GM10847 (cell line): ENCODE data around the gene ZNF423.

Source experiments
- POLR2A ChIP-seq: IDR thresholded peaks from 2 replicates; pipeline ENCODE4 v1.6.1; 2011; ENCODE audit not compliant: insufficient read length; ENCODE audit errors: extremely low read depth

The ZNF423 gene

DNA sequence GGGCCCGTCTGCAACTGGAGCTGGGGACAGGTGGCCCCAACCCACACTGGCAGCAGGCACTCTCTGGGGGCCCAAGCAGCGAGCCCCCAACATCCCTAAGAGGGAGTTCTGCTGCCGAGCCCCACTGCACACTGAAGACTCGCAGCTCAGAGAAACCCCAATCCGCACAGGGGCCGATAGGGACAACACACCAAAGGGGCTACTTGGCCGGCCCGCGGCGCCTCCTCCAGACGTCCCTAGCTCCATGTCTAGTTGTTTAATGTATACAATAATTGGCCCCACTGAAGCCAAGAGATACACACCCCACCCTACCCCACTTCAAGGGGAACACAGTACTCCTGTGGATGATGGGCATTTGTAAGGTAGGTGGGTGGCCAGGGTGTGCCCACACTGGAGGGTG lies 62.7 kb downstream of the ZNF423 start:
- no peak for TF ChIP-seq POLR2A

DNA sequence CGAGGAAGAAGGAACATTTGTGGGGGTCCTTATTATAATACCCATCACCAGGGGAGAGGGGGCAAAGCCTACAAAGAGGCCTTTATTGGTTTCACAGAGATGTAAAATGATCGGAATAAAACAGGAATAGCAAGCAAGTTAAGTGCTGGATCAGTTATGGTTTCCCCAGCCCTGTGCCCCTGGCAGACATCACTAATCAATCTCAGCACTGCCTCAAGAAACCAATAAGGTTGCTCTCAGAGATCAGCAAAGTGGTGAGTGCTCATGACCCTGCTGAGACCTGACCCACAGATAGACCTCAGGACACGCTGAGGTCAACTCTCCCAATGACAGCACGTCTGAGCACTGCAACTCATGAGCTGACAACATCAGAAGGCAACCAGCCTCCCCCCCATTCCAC lies 66.3 kb downstream of the ZNF423 start:
- no peak for TF ChIP-seq POLR2A

DNA sequence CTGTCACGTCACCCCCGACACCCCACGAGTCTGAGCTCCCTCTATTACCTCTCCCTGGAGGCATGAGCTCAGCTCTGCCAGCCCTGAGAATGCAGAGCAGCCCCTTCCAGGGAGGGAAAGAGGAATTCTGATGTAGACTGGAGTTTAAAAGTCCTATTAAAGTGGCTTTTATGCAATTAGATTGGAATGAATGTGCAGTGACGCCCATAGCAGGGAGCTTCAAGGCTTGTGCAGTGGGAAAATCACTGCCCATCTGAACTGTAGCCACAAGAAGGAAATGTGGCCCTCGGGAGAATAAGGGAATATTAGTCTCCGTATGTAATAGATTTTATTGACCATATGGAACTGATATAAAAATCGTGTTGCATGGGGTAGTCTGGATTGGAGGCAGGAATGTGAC lies 66.9 kb downstream of the ZNF423 start:
- TF ChIP-seq POLR2A: no peak

DNA sequence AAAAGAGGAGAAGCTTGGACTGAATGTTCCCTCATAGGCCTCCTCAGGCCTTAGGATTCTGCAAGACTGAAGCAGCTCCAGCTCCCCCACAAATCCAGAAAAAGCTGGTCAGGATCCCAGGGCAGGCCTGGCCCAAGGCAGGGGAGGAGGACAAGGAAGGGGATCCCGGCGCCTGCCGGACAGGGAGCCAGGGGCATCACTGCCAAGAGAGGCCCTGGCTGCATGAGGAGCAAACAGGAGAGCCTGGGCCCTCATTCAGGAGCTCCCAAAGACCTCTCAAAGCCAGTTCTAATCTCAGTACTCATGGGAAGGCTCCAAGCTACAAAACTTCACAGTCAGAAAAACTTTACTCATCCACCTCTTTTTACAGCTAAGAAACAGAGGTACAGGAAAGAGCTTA lies 67.3 kb downstream of the ZNF423 start:
- no peak for TF ChIP-seq POLR2A

DNA sequence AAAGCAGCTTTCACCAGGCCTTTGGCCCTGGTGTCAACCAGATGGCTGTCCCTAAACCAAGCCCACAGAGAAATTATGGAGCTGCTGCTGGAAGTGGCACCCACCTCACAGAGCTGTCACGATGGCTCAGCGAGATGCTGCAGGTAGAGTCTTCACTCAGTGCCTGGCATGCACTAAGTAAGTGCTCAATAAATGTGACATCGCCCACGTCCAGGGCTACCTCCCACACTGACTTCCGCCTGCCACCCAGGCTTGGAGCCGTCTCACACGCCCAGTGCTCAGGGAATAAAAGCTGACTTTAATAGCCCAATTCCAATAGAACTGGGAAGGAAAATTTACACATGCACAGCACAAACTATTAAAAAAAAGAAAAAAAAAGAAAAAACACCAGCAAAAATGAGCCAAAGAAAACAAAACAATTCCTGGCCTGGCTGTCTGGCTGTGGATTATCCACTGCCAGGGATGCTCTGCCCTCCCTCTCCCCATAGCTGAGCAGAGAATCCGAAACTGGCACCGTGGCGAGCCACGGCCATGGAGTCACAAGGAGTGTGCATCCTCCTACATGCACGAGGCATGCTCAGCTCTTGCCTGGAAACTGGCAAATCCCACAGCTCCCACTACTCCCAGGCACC lies 68.9 kb downstream of the ZNF423 start:
- TF ChIP-seq POLR2A: no peak

DNA sequence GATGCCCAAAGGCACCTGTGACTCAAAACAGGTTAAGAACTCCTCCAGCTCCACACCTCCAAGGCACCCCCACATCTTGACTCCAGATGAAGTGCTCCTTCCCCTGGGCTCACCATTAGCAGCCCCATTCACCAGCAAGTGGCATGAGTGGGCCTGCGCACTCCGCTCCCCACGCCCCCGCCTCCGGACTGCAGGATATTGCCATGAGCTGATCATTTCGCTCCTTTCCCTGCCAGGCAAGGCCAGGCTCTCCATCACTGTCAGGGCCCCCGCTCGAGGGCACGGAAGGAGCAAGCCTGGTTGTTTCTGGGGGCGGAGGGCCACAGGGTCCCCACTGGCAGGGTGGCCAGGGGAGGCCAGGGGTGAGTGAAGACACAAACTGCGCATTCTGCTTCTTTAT lies 69.9 kb downstream of the ZNF423 start:
- TF ChIP-seq POLR2A: no peak

DNA sequence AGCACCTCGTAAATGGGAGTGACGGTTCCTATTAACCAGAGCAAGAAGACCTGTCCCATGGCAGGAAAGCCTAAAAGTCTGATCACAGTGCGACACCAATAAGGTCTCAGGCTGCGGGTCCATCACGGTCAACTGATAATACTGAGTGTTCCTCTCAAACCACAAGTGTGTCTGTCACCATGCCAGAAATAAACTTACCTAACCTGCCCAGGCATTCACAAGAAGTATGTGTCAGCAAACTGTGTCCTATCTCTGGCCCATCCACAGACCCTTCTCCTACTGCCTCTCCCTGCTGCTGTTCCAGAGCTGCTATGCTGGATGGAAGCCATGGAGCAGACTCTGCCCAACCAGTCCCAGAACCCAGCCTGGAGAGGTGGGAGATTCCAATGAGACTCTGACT lies 73.5 kb downstream of the ZNF423 start:
- no peak for TF ChIP-seq POLR2A

DNA sequence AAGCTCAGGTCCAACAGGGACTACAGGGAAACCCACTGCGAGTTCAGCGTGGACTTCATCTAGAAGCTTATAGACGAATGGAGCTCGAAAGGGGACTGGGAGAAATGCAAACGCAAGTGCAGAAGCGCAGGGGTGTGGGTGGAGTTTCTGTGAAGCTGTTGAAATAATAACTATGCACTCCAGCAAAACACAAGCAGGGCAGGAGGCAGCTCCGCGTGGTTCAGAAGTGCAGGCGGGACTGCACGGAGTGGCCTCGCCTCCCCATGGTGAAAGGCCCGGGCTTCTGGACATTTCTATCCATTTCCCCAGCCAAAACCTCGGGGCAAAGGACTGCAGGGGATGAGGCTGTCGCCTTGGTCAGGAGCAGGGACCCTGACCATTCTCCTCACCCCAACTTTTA lies 74.5 kb downstream of the ZNF423 start:
- no peak for TF ChIP-seq POLR2A

DNA sequence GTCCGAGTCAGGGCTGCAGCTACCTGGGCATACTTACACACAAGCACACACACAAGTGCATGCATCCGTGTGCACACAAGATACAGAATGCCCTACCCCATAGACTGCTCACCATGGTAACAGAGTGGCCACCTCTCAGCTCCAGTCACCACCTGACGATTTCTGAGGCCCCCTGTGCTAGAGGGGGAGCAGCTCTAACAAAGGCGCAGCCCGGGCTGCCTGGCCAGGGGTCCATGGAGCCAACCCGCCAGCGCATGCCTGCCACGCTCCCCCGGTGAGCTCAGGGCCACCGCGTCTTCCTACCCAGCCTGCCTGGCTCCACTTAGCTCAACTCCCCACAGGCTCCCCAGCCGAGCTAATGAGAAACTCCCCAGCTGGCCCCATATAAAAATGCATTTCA lies 75.5 kb downstream of the ZNF423 start:
- no peak for TF ChIP-seq POLR2A

DNA sequence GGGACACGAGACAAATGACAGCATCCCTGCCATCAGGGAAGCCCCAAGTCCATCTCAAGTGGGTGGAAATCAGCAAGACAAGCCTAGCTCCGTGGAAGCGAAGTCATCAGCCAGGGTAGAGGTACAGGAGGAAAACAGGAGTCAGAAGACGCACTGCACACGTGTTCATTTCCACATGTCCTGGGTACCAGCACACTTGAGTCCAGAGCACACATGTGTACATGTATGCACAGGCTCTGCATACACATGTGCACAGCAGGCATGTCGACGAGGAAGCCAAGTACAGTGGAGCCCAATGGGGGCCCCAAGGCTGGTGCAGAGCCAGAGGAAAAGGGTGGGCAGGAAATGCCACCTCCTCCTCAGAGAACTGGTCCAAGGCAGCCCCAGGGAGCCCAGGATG lies 75.9 kb downstream of the ZNF423 start:
- no peak for TF ChIP-seq POLR2A

DNA sequence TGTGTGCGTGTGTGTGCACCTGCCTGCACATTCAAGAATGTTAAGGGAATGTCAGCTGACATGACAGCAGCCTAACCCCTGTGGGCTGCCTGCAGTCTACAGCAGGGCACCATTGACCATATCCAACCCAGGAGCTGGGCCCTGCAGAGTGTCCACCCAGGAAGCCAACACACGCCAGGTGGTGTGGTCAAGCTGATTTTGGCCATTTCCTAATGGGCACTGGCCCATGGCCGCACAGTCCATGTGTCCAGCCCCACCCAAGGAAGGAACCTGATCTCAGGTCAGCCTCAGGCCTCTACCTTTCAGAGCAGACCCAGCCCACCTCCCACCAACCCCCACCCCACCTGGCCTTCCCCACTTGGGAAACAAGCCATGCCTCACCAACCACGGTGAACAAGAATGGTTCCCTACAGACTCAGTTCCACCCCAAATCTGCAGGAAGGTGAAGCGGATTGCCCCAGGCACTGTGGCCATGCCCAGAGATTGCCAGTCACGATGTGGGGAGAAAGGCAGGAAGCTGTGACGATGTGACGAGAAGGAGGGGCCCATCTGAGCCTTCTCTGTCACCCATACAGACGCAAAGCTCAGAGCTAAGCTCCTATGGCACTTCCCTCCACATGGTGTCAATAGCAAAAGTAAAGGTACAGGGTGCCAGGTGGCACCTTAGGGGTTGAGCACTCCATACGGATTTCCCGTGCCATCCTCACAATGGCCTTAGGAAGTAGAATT lies 77.5 kb downstream of the ZNF423 start:
- TF ChIP-seq POLR2A: no peak

DNA sequence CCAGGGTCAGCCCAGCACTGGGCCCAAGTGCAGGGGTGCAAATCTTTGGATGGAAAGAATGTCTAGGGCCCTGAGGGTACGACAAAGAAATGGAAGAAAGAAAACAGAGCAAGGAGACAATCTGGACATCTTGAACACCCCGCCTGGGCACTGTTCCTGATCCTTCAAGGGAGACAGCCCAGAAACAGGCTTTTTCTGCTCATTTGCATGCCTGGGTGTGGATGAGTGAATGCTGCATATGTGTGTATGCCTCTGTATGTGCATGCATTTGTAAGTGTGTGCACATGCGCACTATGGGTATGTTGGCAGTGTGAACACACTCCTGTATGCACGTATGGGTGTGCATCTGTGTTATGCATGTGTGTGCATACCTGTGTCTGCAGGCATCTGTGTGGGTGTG lies 79.2 kb downstream of the ZNF423 start:
- TF ChIP-seq POLR2A: no peak

DNA sequence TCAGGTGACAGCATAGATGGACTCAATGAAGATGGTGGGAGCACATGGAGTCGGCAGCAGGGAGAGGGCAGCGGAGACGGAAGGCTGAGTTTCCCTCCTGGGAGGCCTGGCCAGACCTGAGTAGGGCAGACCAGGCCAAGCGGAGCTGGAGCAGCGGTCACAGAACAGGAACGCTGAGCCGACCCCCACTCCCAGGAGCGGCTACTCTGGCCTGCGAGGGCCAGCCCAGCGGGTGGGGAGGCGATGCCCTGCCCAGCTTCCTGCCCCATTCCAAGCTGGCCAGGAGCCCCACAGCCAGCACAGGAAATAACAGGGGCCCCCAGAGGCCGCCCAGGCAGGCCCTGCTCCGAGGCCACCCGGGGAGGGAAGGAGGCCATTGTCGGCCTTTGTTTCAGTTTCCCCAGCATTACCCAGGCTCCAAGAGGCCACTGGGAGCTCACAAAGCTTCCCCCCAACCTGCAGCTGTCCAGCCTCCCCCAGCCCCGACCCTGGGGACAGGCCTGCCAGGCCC lies 79.8 kb downstream of the ZNF423 start:
- TF ChIP-seq POLR2A: no peak

DNA sequence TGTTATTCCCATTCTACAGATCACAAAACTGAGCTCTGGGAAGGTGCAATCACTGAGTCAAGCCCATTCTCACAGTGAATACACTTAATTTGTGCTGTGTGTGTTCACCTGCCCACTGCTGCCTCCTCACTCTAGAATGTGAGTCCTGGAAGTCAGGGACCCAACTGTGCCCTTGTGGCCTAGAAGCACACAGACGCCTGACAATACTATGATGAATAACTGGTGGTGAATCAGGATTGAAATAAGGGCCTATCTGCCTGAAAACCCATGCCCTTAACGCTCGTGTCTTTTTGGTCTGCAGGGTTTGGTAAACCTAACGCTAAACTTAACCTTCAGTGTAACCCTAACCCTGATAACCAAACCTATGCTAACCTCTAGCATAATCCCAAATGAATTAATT lies 80.3 kb downstream of the ZNF423 start:
- no peak for TF ChIP-seq POLR2A

DNA sequence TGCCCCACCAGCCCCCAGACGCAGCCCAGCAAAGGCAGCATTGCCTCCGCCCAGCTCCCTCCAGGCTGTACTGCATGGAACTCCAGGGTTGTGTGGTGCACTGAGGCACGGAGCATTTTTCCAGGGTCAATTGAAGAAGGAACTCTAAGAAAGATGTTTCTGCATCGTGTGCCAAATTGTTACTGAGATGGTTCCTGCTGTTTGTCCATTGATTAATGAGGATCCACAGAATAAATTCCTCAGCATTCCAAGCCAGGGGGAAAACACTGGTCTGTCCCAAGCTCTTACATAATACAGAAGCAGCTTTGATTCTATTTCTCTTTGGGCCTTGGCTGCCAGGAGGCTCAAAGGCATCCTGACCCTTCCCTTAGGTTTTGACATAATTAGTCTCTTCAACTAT lies 80.9 kb downstream of the ZNF423 start:
- no peak for TF ChIP-seq POLR2A

DNA sequence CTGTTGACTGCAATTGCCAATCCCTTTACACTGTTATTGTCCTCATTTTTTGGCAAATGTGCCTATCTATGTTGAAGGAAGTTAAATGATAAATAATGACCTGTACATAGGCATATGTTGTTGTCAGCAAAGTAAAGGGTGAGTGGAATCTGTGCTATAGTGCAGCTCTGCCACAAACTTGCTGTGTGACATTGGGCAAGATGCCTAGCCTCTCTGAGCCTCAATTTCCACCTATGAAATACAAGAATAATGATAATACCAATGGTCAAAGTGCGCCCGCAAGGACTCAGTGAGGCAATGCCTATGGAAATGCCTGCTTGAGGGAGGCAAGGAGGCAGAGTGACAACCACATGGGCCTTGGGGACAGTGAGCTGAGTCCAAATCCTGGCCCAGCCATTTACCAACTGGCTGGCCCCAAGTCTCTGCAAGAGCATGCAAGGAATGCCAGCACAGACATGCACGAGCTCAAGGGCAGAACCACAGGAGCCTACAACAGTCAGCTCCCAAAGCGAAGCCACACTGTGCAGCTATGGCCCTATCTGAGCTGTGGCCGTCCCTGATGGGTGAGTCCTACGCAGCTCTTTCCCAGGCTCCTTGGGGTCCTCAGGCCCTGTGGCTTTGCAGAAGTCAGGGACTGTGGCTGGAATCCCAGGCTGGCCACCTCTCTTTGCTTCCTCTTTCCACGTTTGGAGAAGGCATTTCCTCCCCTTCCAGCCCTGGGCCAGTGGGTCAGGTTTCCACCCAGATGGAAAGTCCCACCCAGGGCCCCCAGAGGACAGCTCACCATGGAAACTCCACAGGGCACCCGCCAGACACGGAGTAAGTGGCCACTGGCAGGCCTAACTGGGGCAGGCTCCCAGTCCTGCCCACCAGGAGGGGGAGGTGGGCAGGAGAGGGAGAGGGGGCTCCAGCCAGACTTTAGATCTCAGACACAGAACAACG lies 82.1 kb downstream of the ZNF423 start:
- no peak for TF ChIP-seq POLR2A

DNA sequence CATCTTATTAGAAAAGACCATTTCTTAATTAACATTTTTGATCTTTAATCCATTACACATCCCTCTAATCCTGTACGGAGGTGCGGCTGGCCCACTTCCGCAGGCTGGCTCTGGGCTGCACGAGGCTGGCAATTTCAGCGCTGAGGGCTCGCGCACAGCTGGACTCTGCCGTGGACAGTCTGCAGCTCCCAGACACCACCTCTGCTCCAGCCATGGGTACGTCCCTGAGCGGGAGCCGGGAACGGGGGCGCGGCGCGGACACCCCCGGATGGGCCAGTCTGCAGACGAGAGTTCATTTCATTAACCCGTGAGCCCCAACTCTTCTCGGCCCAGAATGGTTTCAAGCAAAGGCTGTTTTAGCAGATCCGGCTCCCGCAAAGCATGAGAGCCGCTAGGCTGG lies 87.9 kb downstream of the ZNF423 start:
- TF ChIP-seq POLR2A: no peak
